ENCODE measurements around the gene NAPEPLD.
"Not testable (repeated sequence)": the region's sequence is repeated elsewhere in the genome, so short reads cannot be mapped to it uniquely, and the experiment has no call there.

NAPEPLD gene

GRCh38 chr7:103063895-103064294 lies 85.0 kb downstream of the NAPEPLD start:
- no peak for DNase-seq (ENCODE audit: low spot score)

DNA sequence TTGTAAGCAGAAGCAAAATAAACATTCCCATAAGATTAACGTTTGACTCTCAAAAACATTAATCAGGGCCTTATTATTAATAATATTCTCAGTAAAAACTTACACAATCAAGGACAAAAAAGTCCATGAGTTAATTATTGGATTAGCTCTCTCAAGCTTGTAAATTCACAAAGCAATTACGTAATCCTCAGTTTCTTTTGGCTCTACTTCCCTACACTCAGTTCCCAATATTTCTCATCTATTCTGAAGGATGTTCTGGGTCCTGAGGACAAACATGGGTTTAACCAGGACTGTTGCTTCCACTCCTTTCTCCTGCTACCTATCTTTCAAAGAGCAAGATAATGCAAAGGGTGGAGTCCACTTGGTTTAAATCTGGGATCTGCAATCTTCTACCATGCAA lies 89.4 kb downstream of the NAPEPLD start:
- DNase-seq (ENCODE audit: low spot score), result no peak

- no peak for DNase-seq (ENCODE audit: low spot score)
Observed at GRCh38 chr7:103058122-103058521, 90.8 kb downstream of the NAPEPLD start.

DNA sequence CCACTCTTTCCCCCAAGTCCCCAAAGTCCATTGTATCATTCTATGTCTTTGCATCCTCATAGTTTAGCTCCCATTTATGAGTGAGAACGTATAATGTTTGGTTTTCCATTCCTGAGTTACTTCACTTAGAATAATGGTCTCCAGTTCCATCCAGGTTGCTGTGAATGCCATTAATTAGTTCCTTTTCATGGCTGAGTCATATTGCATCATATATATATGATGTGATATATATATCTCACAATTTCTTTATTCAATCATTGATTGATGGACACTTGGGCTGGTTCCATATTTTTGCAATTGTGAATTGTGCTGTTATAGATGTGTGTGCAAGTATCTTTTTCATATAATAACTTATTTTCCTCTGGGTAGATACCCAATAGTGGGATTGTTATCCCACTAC lies 92.9 kb downstream of the NAPEPLD start:
- DNase-seq (ENCODE audit: low spot score), result not testable (repeated sequence)

DNA sequence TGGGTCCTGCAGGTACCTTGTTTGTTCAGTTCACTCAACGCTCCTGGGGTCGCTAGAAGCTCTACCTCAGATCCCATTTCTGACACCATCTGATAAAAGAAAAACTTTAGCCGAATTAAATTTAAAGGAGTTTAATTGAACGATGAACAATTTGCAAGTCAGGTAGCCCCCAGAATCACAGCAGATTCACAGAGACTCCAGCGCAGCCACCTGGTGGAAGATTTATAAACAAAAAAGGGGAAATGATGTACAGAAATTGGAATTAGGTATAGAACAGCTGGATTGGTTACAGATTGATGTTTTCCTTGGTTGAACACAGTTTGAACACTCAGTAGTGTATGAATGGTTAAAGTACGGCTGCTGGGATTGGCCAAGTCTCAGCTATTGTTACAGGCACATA lies 97.4 kb downstream of the NAPEPLD start:
- no peak for DNase-seq (ENCODE audit: low spot score)

All from RKO (cell line).